SKM-1 treated with dmso at 0.1 percent for 144 hours (cell line): ENCODE results near the gene BHLHE23.
A peak's percentile ranks its signal among the peaks of the same experiment; 100 is the strongest.

Experiments
- DNase-seq: peaks from one replicate; lab custom pipeline; 2025; ENCODE audit not compliant: unreplicated experiment; lab: John Stamatoyannopoulos, UW

BHLHE23 gene

DNA sequence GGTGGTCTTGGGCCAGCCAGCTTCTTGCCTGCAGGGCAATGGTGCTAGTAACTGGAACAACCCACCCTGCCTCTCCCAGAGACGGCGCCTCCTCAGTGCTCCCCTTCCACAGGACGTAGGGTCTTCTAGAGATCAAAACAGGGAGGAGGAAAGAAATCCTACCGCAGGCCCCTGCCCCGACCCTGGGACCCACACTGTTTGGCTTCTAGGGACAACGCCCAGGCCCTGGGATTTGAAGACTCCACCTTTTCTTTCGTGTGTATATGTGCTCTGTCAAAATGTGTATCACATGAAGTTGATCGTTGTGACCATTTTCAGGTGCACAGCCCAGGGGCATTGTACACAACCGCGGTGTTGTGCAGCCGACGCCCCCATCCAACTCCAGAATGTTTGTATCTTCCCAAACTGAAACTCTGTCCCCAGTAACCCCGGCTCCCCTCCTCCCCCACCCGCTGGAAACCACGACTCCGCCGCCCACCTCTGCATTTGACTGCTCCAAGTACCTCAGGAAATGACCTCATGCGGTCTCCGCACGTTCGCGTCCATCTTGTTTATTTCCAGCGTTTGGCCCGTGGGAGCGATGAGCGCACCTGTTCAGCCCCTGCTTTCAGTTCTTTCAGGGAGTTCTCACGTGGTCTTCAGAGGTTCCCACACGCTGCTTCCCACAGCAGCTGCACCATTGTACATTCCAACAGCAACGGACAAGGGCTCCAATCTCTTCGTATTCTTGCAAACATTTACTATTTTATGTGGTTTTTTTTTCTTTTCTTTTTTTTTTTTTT, 3.4 kb upstream of the BHLHE23 start:
- no peak for DNase-seq

DNA sequence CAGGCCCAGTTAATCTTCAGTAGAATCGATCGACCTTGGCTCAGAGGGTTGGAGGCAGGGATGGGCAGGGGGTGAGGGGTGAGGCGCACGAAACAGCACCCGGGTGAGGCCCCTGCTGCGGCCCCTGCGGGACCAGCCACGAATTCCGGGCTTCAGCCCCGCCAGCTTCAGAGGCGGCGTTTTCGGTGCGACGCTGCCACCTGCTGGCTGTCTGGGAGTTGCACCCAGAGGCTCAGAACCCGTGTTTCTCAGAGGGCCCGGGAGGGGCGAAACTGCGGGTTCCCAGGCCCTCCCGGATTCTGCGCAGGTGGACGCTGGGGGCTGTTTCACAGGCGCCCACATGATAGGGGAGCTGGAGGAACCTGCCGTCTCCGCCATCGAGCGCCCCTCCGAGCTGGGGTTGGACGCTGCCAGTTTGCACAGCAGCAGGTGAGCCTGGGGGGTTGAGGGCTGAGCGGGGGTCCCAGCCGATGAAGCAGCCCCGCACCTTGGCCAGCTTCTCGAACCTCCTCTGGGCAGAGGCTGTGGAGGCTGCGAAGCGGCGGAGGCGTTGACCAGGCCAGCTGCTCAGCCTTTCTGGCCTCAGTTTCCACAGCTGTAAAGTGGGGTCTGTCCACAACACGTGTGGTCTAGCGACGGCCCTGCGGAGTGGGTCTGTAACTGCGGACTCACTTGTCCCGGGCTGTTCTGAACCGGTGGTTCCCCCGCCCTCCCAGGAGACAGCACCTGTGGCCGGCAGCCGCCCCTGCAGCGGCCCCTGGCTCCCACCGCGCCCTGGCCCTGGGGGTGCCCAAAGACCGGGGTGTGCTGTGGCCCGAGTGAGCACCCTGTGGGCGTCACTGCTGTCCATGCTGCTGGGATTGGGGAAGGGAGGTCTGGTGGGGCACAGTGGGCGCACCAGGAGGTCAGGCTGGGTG, 2.5 kb upstream of the BHLHE23 start:
- DNase-seq: peak; percentile 41

DNA sequence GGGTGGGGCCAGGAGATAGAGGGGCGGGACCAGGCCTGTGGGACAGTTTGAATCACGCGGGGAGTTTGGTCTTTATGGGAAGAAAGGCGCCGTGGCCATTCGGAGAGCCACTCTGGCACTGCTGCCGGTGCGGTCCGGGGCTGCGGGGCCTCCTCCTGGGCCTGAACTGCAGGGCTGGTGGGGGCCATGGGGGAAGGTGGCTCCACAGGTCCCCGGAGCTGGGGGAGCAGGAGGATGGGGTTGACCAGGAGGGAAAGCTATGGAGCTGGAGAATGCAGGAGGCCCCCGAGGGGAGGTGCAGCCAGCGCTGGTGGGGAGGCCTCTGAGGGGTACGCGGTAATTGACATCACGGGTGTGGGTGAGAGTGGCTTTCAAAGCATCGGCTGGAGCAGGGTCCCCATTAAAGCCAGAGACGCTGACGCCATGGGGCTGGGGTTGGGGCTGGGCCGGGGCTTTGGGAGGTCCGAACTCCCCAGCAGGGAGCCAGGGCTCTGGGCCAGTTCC, 1.8 kb upstream of the BHLHE23 start:
- no peak for DNase-seq

DNA sequence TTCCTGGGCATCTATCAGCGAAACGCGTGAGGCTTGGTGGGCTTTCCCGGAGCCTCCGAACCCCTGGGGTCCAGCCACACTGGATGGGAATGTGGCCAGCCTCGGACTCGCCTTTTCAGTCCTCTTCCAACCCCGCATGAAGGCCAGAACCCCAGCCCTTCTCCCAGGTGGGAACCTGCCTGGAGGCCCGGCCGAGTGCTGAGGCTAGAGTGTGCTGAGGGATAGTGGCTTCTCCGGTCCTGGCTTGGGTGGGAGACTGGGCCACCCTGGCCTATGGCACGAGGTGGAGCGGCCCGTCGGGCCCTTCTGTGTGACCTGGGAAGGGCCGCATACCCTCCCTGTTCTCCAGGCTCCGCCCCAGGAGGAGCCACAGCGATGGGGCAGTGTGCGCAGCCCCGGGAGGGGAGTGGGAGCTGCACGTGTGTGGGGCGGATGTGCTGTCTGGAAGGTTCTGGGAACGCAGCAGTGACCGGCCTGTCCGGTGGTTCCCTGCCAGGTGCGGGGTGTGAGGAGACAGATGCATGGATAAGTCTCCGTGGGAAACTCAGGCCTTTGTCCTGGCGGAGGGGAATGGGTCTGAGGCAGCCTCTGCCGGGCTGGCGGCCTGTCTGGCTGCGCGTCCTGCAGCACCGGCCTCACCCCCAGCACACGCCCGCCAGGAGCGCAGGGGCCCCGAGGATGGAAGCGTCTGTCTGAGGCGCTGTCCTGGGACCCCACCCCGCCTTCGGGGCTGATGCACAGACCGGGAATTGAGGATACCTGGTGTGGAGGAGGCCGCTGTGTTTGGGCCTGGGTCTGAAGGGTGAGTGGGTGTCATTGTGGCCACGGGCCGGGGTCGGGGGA, 1.1 kb upstream of the BHLHE23 start:
- DNase-seq: no peak

DNA sequence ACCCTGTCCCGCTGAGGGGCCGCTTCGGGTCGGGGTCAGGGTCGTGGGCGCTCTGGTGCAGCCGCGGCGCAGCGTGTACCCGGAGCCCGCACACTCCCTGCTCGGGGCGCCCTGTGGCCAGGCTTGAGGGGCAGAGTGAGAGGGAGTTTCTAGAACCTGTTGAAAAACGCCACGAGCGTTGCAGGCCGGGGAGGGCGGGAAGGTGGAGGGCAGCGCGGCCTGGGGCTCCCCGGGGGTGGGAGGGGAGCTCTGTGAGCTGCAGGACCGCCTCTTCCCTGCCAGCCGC, 539 bp upstream of the BHLHE23 start:
- DNase-seq: no peak

DNA sequence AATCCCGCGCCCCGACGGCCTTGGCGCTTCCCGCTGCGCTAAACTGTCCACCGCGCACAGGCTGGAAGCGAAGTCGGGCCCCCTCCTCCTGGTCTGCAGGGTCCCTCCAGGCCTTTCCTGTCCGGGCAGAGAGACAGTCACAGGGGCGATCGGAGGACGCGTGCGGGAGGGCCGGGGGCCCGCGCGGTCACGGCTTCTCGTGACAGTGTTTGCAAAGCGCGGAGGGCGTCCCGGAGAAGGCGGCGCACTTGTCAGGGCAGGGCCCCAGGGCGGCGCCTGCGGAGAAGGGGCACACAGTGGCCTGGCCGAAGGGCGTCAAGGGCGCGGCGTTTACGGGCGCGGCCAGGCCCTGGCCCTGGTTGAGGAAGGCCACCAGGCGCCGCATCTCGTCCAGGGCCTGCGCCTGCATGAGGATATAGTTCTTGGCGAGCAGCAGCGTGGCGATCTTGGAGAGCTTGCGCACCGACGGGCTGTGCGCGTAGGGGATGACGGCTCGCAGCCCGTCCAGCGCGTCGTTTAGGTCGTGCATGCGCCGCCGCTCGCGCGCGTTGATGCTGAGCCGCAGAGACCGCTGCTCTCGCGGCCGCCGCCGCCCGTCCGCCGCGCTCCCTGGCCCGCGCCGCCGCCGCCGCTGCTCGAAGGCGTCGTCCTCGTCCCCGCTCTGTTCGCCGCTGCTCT, 763 bp downstream of the BHLHE23 start:
- no peak for DNase-seq

DNA sequence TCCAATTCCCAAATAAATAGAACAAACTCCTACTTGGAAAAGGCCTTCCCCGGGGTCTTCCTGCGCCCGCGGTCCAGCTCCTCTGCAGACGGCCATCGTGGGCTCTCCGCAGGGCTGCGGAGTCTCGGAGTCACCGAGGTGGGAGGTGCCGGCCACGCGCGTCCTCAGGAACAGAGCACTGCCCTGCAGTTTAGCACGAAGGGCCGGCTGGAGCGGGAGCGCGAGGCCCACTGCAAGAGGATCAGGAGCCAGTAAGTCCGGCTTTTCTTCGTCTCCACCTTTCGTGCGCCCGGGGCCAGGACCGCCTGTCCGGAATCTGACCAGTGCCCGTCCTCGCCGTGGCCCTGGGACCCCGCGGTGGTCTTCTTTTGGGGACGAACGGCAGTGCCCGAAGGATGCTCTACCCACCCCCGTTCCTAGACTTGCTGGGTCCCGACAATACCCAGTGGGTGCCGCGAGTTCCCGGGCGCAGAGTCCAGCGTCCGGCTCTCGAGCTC, 1.4 kb downstream of the BHLHE23 start:
- DNase-seq: no peak

DNA sequence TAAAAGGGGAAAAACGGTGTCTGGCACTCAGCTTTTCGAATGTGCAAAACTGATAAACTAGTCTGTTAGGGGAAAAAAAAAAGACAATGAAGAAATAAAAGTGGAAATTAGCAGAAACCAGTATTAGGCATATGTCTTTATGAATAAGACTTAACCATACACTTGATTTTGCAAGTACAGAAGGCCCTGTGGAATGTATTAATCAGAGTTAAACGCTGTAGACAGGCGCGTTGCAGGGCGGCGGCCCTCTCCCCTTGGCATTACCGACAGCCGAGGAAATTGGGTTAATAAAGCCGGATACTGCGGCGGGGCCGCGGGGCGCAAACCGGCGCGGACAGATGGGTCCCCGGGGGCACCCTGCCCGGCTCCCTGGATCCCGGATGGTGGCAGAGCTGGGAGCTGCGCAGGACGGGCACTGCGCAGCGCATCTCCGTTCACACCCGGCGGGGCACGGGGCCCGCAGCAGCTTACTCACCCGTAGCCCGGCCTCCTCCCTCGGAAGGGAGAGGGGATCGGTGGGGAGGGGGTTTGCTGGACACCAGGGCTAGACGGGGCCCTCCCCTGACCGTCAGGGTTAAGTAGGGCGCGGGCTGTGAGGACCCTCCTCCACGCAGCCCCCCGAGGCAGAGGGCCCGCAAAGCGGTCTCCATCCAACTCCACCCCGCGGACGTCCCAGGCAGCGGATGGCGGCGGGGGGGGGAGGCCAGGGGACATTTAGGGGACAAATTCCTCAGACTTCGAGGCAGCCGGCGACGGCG, 2.0 kb downstream of the BHLHE23 start:
- no peak for DNase-seq

DNA sequence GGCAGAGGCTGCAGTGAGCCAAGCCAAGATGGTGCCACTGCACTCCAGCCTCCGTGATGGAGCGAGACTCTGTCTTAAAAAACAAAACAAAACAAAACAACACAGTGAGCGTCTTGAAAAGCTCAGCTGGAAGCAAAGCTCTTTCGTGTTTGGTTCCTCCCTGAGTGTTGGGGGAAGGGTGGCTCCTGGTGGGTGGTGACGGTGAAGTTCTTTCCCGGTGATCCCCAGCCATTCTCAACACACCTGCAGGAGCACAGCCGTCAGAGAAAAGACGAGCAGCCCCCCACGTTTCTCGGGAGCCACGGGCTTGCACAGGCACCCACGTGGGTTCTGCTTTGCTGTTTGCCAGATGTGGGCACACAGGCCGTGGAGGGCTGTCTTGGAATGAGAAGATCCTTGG, 3.2 kb downstream of the BHLHE23 start:
- no peak for DNase-seq

DNA sequence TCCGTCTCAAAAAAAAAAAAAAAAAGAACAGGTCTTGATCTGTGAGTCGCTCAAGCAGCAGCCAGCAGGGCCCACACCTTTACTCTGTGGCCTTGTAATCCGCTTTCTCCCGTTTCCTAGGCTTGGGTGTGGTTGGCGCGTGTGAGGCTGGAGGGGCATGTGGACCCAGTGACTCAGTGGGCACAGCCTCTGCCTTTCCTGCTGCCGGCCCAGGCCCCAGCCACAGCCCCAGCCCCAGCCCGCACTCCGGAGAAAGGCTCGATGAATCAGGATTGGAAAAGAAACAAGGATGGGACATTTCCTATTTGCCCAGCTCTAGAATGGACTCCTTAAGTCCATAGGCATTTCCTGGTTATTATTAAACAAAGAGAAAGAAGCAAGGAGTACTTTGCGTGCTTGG, 4.3 kb downstream of the BHLHE23 start:
- DNase-seq: no peak

DNA sequence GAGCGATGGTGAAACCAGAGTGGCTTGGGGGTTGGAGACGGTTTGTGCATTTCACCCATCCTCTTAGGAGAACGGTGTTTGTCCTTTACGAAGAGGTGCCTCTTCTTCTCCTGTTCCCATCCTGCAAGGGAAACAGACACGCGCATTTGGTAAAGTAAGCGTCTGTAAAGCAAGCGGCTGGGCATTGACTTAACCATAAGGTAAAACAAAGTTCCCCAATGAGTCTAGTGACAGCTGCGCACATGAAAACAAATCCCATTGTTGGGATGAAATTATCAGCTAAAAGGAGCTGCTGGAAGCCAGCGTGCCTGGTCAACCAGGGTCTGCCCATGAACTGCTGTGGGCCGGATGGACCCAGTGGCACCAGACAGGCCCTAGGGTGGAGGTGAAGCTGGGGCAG, 5.8 kb downstream of the BHLHE23 start:
- DNase-seq: no peak

DNA sequence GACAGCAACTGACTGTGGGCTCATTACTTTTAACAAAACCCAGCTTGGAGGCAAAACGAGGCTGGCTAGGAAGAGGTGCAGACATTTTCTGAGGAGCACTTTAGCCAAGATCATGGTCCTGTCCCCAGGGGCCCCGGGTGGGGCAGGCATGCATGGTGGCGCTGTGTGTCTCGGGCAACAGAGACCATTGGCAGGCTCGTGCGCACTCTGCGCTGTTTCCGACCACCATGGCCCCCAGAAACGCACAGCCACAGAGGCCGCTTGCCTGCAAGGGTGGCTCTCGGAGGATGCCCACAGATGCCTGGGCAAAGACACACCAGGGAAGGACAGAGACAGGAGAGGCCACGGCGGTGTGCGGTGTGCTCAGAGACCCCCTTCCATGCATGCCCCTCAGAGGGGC, 6.7 kb downstream of the BHLHE23 start:
- no peak for DNase-seq

DNA sequence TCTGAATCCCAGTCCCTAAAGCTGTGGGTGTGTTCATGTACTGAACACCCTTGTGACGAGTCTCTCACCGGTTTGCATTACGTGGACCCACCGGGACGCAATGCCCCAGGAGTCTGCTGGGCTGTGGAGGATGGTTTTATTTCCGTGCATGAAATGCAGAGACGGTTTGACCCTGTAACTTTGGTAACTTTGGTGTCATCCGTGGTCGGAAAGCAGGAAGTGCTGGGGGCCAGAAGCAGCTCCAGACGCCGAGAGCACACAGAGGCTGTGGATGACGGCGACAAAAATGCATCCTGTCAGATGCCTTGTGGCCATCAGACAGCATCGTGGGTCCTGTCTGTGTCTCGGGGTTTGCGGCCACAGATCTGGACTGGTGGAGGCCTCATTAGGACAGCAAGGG, 7.2 kb downstream of the BHLHE23 start:
- DNase-seq: no peak

DNA sequence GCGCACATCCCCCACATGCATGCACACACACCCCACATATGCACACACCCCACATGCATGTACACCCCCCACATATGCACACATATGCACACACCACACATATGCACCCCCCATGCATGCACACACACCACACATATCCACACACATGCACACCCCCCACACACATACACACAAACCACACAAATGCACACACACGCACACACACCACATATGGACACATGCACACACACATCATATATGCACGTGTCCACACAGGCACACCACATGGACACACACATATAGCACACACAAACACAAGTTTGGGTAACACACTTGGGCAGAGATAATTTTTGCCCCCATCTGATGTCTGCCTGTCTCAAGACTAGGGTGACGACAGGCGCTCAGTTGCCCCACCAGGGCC, 8.3 kb downstream of the BHLHE23 start:
- no peak for DNase-seq

DNA sequence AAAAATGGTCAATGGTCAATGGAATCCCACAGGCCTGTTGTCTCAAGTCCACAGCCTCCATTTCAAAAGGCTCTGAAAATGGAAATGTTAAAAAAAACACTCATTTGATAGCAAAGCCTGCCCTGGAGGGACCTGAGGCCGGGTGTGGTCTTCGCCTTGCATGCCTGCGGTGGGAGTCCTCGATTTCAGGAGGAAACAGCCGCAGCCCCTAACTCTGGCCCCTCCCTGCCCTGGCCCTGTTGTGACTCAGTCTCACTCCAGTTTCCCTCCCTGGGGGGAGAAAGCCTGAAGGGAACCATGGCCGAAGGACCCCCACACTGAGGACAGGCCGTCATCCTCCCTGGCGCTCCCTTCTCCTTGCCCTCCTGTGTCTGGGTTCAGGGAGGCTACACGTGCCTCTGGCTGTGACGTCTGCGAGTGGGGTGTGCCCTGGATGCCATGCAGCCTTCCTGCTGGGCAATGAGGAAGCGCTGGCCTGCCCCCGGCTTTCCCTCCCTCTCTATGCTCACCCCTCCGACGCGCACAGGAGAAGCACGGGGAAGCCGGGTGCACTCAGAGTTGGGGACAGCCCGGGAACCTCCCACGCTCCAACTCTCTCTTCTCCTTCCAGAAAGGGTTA, 9.2 kb downstream of the BHLHE23 start:
- no peak for DNase-seq

DNA sequence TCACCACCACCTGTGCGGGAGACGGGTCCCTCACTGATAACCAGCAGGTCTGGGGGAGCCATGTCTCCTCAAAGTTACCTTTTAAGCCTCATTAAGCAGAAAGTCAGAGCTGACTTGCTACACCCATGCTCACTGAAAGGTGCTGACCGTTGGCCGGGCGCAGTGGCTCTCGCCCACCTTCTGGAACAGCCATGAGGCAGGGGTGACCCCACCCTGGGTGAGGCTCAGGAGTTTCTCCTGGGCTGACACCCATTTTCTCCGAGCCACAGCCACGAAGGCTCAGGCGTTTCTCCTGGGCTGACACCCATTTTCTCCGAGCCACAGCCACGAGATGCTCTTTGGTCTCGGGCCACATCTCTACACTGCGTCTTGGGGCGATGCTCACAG, 10.2 kb downstream of the BHLHE23 start:
- no peak for DNase-seq

DNA sequence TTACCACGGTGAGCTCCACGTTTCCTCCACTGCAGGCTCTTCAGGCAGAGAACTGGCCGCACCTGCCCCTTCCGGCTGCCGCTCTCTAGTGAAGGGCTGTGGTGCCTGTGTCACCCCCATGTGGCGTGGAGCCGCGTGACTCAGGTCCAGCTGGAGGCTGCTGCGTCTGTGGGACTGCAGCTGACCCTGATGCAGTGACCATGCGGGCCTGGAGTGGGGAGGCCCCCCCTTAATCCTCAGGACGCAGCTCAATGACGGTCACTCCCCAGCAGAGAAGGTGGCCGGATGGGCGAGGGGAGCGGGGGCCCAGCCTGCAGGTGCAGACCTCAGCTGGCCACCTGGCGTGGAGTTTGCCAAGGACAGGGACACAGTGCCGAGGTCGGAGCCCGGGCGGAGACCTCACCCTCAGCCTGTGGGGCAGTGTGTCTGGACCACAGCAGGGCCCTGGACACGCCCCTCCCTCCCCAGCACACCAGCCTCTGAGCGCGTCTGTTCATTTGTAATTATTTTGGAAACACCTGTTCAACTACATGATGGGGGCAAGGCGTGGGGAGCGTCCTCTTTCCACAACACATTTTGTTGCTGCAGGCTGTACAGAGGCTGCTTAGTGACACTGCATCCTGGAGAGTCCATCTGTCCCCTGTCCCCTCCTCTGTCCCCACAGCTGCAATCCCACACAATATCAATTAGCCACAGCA, 10.7 kb downstream of the BHLHE23 start:
- no peak for DNase-seq

DNA sequence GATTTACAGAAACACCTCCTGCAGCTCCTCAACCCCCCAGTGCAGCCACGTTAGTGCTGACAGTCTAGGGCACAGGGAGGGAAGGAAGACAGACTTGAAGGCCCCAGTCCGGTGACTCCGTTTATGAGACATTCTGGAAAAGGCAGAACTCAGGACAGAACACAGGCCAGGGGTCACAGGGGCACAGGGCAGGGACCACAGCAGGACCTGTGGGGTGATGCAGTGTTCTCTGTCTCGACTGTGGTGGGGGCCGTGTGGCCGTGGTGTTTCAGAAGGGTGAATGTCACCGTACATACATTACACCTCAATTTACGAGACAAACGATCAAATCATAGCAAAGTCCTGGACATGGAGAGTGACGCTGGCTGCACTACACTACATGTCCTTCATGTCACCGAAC, 11.3 kb downstream of the BHLHE23 start:
- DNase-seq: no peak

DNA sequence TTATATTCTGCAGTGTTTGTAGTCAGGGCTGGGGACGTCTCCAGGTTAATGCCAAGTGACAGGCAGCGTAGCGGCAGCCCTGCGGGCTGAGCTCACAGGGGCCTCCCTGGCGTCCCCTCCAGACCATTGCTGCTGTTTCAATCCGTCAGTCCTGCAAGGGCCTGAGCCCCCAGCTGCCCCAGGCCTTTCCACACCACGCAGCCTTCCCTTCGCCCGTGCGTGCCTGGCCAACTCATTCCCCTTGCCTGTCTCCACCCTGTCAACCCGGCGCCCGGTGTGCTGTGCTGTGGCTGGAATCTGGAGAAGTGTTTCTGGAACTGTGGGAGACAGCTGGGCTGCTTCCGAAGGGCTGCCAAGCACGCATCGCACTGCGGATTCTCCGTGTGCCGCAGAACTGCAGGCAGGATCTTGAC, 11.9 kb downstream of the BHLHE23 start:
- DNase-seq: no peak
